Loucy (cell line): ENCODE data around the gene PLIN4.

ENCODE experiments used
- H2AFZ ChIP-seq: fragments of 200-600 bp; sonication (generic); 2 replicates; pipeline ENCODE4 v1.6.0; 2016; ENCODE audit warnings: antibody characterized with exemption, mild to moderate bottlenecking, low read length, moderate library complexity
- H3F3A ChIP-seq: fragments of 200-600 bp; 2 replicates; pipeline ENCODE4 v1.6.0; 2016; ENCODE audit warnings: antibody characterized with exemption, low read depth, mild to moderate bottlenecking
- H3K27me3 ChIP-seq: fragments of 200-600 bp; sonication (generic); 2 replicates; pipeline ENCODE4 v1.6.1; 2014; ENCODE audit warnings: low read length, mild to moderate bottlenecking; ENCODE audit not compliant: insufficient read depth, poor library complexity, severe bottlenecking
- H3K36me3 ChIP-seq: fragments of 200-600 bp; sonication (generic); 2 replicates; pipeline ENCODE4 v1.6.1; 2016; ENCODE audit warnings: low read length; ENCODE audit not compliant: insufficient read depth
- H3K4me1 ChIP-seq: fragments of 200-600 bp; sonication (generic); 2 replicates; pipeline ENCODE4 v1.5.1; 2014; ENCODE audit warnings: low read length, mild to moderate bottlenecking; ENCODE audit not compliant: insufficient read depth, poor library complexity, severe bottlenecking
- H3K4me2 ChIP-seq: fragments of 200-600 bp; sonication (generic); 2 replicates; pipeline ENCODE4 v1.6.0; 2014; ENCODE audit warnings: antibody characterized with exemption, low read length, low read depth, mild to moderate bottlenecking; ENCODE audit not compliant: poor library complexity, severe bottlenecking
- H3K4me3 ChIP-seq: fragments of 200-600 bp; sonication (generic); 2 replicates; pipeline ENCODE4 v1.5.1; 2014; ENCODE audit warnings: low read length, mild to moderate bottlenecking, mixed read lengths; ENCODE audit not compliant: poor library complexity, severe bottlenecking
- H3K79me2 ChIP-seq: fragments of 200-600 bp; sonication (generic); 2 replicates; pipeline ENCODE4 v1.6.1; 2014; ENCODE audit warnings: low read length; ENCODE audit not compliant: insufficient read depth
- H3K9ac ChIP-seq: fragments of 200-600 bp; sonication (generic); 2 replicates; pipeline ENCODE4 v1.6.0; 2014; ENCODE audit warnings: mild to moderate bottlenecking, low read depth, low read length, moderate library complexity; ENCODE audit not compliant: poor library complexity, severe bottlenecking
- H3K9me2 ChIP-seq: fragments of 200-600 bp; sonication (generic); replicated peaks from 2 replicates; pipeline ENCODE4 v1.6.1; 2016; ENCODE audit warnings: low read depth, low read length, mixed read lengths
- H3K9me3 ChIP-seq: fragments of 200-600 bp; sonication (generic); 2 replicates; pipeline ENCODE4 v1.6.1; 2014; ENCODE audit warnings: mild to moderate bottlenecking, antibody characterized with exemption, low read length, low read depth; ENCODE audit not compliant: insufficient read depth
- H4K20me1 ChIP-seq: fragments of 200-600 bp; sonication (generic); 2 replicates; pipeline ENCODE4 v1.6.0; 2014; ENCODE audit warnings: antibody characterized with exemption, low read length, mild to moderate bottlenecking; ENCODE audit not compliant: insufficient read depth, poor library complexity, severe bottlenecking
- EZH2phosphoT487 ChIP-seq: fragments of 200-600 bp; IDR thresholded peaks from 2 replicates; pipeline ENCODE4 v1.6.1; 2018; ENCODE audit warnings: antibody characterized with exemption, mild to moderate bottlenecking, moderate library complexity, borderline replicate concordance
- TF ChIP-seq, protein P1 (sequence below): fragments of 200-600 bp; sonication (generic); conservative IDR thresholded peaks from 2 replicates; pipeline ENCODE4 v1.5.1; 2014; ENCODE audit warnings: mild to moderate bottlenecking, antibody characterized with exemption, low read length

Gene PLIN4

DNA sequence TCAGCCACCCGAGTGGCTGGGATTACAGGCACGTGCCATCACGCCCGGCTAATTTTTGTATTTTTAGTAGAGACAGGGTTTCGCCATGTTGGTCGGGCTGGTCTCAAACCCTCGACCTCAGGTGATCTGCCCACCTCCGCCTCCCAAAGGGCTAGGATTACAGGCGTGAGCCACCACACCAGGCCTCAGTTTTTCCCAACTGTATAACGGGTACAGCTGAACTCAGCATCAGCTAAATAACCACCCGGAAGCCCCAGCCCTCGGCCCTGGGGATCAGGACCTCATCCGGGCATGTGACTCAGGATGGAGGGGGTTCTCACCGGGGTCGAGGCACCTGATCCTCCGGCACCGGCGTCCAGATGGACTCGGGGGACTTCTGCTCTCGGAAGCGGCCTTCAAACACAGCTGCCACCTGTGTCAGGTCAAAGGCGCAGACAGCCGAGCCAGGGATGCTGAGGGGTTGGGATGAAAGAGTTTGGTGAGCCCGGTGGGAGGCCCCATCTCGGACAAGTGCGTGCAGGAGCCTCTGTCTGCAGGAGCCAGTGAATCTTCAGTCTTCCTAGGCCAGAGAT lies 32.3 kb upstream of the PLIN4 start:
- TF ChIP-seq EZH2phosphoT487: no peak
- TF ChIP-seq, protein P1, sequence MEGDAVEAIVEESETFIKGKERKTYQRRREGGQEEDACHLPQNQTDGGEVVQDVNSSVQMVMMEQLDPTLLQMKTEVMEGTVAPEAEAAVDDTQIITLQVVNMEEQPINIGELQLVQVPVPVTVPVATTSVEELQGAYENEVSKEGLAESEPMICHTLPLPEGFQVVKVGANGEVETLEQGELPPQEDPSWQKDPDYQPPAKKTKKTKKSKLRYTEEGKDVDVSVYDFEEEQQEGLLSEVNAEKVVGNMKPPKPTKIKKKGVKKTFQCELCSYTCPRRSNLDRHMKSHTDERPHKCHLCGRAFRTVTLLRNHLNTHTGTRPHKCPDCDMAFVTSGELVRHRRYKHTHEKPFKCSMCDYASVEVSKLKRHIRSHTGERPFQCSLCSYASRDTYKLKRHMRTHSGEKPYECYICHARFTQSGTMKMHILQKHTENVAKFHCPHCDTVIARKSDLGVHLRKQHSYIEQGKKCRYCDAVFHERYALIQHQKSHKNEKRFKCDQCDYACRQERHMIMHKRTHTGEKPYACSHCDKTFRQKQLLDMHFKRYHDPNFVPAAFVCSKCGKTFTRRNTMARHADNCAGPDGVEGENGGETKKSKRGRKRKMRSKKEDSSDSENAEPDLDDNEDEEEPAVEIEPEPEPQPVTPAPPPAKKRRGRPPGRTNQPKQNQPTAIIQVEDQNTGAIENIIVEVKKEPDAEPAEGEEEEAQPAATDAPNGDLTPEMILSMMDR: no peak
- no peaks in the 10 kb centered on the region for H3K4me1 ChIP-seq
- H3K9me2 ChIP-seq: no peaks in the 10 kb centered on the region
- no peak overlapping the region for H3K9ac ChIP-seq
- no peak overlapping the region for H2AFZ ChIP-seq
- no peak overlapping the region for H3K4me3 ChIP-seq
- H4K20me1 ChIP-seq: no peaks in the 10 kb centered on the region
- H3K27me3 ChIP-seq: no peaks in the 10 kb centered on the region
- no peak overlapping the region for H3K4me2 ChIP-seq
- H3F3A ChIP-seq: no peaks in the 10 kb centered on the region
- H3K36me3 ChIP-seq: no peaks in the 10 kb centered on the region
- no peaks in the 10 kb centered on the region for H3K9me3 ChIP-seq
- H3K79me2 ChIP-seq: no peaks in the 10 kb centered on the region

DNA sequence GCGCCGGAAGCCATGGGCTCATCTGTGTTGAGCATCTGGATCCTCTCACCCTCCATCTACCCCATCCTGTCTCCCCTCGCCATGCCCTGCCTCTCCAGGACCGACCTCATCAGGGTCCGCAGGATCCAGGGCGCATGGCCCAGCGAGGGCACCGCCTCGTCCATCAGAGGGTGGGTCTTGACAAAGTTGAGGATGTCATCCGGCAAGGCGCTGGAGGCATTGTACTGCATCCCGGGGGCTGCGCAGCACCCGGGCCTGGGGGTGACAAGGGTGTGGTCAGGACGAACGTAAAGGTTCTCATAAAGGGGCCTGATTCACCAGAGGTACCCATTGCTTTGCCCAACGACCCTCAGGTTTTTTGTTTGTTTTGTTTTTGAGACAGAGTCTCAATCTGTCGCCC lies 31.7 kb upstream of the PLIN4 start:
- Histone ChIP-seq H3K27me3 (no peaks in the 10 kb centered on the region), H4K20me1 (no peaks in the 10 kb centered on the region), H3K9me2 (no peaks in the 10 kb centered on the region), H3F3A (no peaks in the 10 kb centered on the region), H3K9me3 (no peaks in the 10 kb centered on the region), H3K36me3 (no peaks in the 10 kb centered on the region), H3K79me2 (no peaks in the 10 kb centered on the region), H2AFZ (no peak overlapping the region), H3K9ac (no peak overlapping the region), H3K4me1 (no peaks in the 10 kb centered on the region), H3K4me3 (no peak overlapping the region), H3K4me2 (no peak overlapping the region)
- no peak for TF ChIP-seq EZH2phosphoT487
- TF ChIP-seq, protein P1: no peak

GRCh38 chr19:4548238-4548584 lies 29.9 kb upstream of the PLIN4 start:
- TF ChIP-seq, protein P1: no peak
- no peak for TF ChIP-seq EZH2phosphoT487

More at GRCh38 chr19:4548238-4548584, 29.9 kb upstream of the PLIN4 start:
- no peak overlapping the region for H3K4me2 ChIP-seq
- no peaks in the 10 kb centered on the region for H3K79me2 ChIP-seq
- no peaks in the 10 kb centered on the region for H4K20me1 ChIP-seq
- H3K27me3 ChIP-seq: no peaks in the 10 kb centered on the region
- H3K4me3 ChIP-seq: no peak overlapping the region
- H3K9me3 ChIP-seq: no peaks in the 10 kb centered on the region
- no peak overlapping the region for H3K9ac ChIP-seq
- no peaks in the 10 kb centered on the region for H3K4me1 ChIP-seq
- H3K9me2 ChIP-seq: no peaks in the 10 kb centered on the region
- H3F3A ChIP-seq: no peaks in the 10 kb centered on the region
- H2AFZ ChIP-seq: no peak overlapping the region
- H3K36me3 ChIP-seq: no peaks in the 10 kb centered on the region
